ENCODE measurements around the gene NFIL3. TPM values are rescaled to one million over a fixed set of nuclear protein-coding genes. Genes with fewer than 3 reads are reported as not detected.

Gene NFIL3
- total RNA-seq, 1 experiment from 2014 or later: 13.3 TPM

GRCh38 chr9:91410161-91410560 is 13.5 kb downstream of the NFIL3 start:
- TF ChIP-seq REST (IDR thresholded peaks at IDR 0.05; ENCODE audit: insufficient read depth in 1 of 2, low read depth in 2 of 2, low read length in 1 of 2) (no peak), TCF7L2 (IDR thresholded peaks at IDR 0.05; ENCODE audit: low read depth, low read length) (no peak), SIN3A (IDR thresholded peaks at IDR 0.05; ENCODE audit: borderline replicate concordance, insufficient read depth, low read depth, low read length) (no peak), CTCF (IDR thresholded peaks at IDR 0.05) (no peak), POLR2AphosphoS5 (IDR thresholded peaks at IDR 0.05; ENCODE audit: low read depth, low read length) (no peak)
- BruUV-seq (replicated peaks): TSS peak; percentile 64
- Histone ChIP-seq H3K9me3 (ENCODE audit: control insufficient read depth, insufficient read depth, low read depth, low read length) (no peaks in the 10 kb centered on the region), H3K4me1 (ENCODE audit: control insufficient read depth, insufficient read depth, low read length) (no peaks in the 10 kb centered on the region; the same call in 1 of the 2 replicates), H3K36me3 (ENCODE audit: control insufficient read depth, insufficient read depth, low read length) (no peaks in the 10 kb centered on the region), H3K27ac (ENCODE audit: low read length) (no peak overlapping the region), H3K4me3 (ENCODE audit: low read depth in 2 of 2, low read length in 2 of 2) (no peak overlapping the region), H3K27me3 (ENCODE audit: control insufficient read depth, insufficient read depth, low read length) (no peaks in the 10 kb centered on the region)
- ChIA-PET POLR2A (no interaction called here), CTCF (no interaction called here)
- ATAC-seq (no peak), DNase-seq (ENCODE audit: low read depth, low spot score) (no peak)
- in situ Hi-C loops (cut with HindIII; ENCODE audit: low pct_unique_long_range_greater_than_20kb, low sequenced_read_pairs): no loop called here
- intact Hi-C loops (cut with micrococcal nuclease; ENCODE audit: unreplicated experiment): no loop called here

- no peak for ATAC-seq
- Histone ChIP-seq H3K4me1 (ENCODE audit: control insufficient read depth, insufficient read depth, low read length) (no peaks in the 10 kb centered on the region; the same call in 1 of the 2 replicates), H3K9me3 (ENCODE audit: control insufficient read depth, insufficient read depth, low read depth, low read length) (no peaks in the 10 kb centered on the region), H3K27me3 (ENCODE audit: control insufficient read depth, insufficient read depth, low read length) (no peaks in the 10 kb centered on the region), H3K36me3 (ENCODE audit: control insufficient read depth, insufficient read depth, low read length) (no peaks in the 10 kb centered on the region), H3K4me3 (ENCODE audit: low read depth in 2 of 2, low read length in 2 of 2) (no peak overlapping the region), H3K27ac (ENCODE audit: low read length) (no peak overlapping the region)
- POLR2A ChIA-PET: no interaction called here
- in situ Hi-C loops (cut with HindIII; ENCODE audit: low pct_unique_long_range_greater_than_20kb, low sequenced_read_pairs) (no loop called here), intact Hi-C loops (cut with micrococcal nuclease; ENCODE audit: unreplicated experiment) (no loop called here)
- CTCF ChIA-PET: no interaction called here
- DNase-seq (ENCODE audit: low read depth, low spot score): no peak
- TF ChIP-seq SIN3A (IDR thresholded peaks at IDR 0.05; ENCODE audit: borderline replicate concordance, insufficient read depth, low read depth, low read length) (no peak), POLR2AphosphoS5 (IDR thresholded peaks at IDR 0.05; ENCODE audit: low read depth, low read length) (no peak), CTCF (IDR thresholded peaks at IDR 0.05) (no peak), REST (IDR thresholded peaks at IDR 0.05; ENCODE audit: insufficient read depth in 1 of 2, low read depth in 2 of 2, low read length in 1 of 2) (no peak), TCF7L2 (IDR thresholded peaks at IDR 0.05; ENCODE audit: low read depth, low read length) (no peak)
- no TSS peak for BruUV-seq (replicated peaks)
Measured at GRCh38 chr9:91408475-91408874, 15.2 kb downstream of the NFIL3 start.

All from Panc1 (cell line).